ENCODE results near the gene CACFD1. TPM values are rescaled to one million over a fixed set of nuclear protein-coding genes. Genes with fewer than 3 reads are reported as not detected.
A peak's percentile ranks its signal among the peaks of the same experiment; 100 is the strongest.

The CACFD1 gene
- total and polyA plus RNA-seq, 2 of the 13 experiments (the other 11 are each of a cell fraction or from before 2014, with no cell fraction given), result 13.8 to 14.6 TPM

- no peak for TF ChIP-seq ZGPAT (CRISPR knock-in tag; IDR thresholded peaks at IDR 0.05)
- peak; percentile 72; the same call in 1 of the 2 replicates for TF ChIP-seq ETV5 (CRISPR knock-in tag; IDR thresholded peaks at IDR 0.05; ENCODE audit: borderline replicate concordance)
- no peak for TF ChIP-seq ZNF597 (CRISPR knock-in tag; IDR thresholded peaks at IDR 0.05)
- TF ChIP-seq BRF2 (CRISPR knock-in tag; IDR thresholded peaks at IDR 0.05), result no peak
- no peak for TF ChIP-seq ZNF577 (CRISPR knock-in tag; IDR thresholded peaks at IDR 0.05; ENCODE audit: borderline replicate concordance, low read depth)
- TF ChIP-seq ZNF720 (CRISPR knock-in tag; IDR thresholded peaks at IDR 0.05), result no peak
- no peak for TF ChIP-seq GPN1 (CRISPR knock-in tag; IDR thresholded peaks at IDR 0.05; ENCODE audit: borderline replicate concordance)
- 0 out of 2 replicates have a peak, but pooled peaks have one; percentile 21 for TF ChIP-seq KAT8 (CRISPR knock-in tag; IDR thresholded peaks at IDR 0.05)
- no peak for TF ChIP-seq MTA1 (CRISPR knock-in tag; IDR thresholded peaks at IDR 0.05; ENCODE audit: borderline replicate concordance)
- TF ChIP-seq ARID5B (CRISPR knock-in tag; IDR thresholded peaks at IDR 0.05), result peak; percentile 40; the same call in 1 of the 2 replicates
- TF ChIP-seq ZSCAN29 (CRISPR knock-in tag; conservative IDR thresholded peaks at IDR 0.05), result no peak
- no peak for TF ChIP-seq FOXA1 (IDR thresholded peaks at IDR 0.05)
- peak; percentile 40; the same call in 1 of the 2 replicates for TF ChIP-seq FOXA1 (CRISPR knock-in tag; IDR thresholded peaks at IDR 0.05)
- no peak for TF ChIP-seq ZNF605 (CRISPR knock-in tag; IDR thresholded peaks at IDR 0.05)
- no peak for TF ChIP-seq FOXK2 (IDR thresholded peaks at IDR 0.05)
- TF ChIP-seq ZNF12 (CRISPR knock-in tag; IDR thresholded peaks at IDR 0.05), result no peak
These were observed 32.0 kb upstream of the CACFD1 start (continued) for GRCh38 chr9:133427658-133428348.

All from HepG2 (cell line).